ENCODE data around the gene CTF1. TPM values are rescaled to one million over a fixed set of nuclear protein-coding genes. Genes with fewer than 3 reads are reported as not detected.

The CTF1 gene
- total RNA-seq, 4 donors from 2014 or later, result 0.85 to 2.9 (median 2.8) TPM; not detected in 1

DNA sequence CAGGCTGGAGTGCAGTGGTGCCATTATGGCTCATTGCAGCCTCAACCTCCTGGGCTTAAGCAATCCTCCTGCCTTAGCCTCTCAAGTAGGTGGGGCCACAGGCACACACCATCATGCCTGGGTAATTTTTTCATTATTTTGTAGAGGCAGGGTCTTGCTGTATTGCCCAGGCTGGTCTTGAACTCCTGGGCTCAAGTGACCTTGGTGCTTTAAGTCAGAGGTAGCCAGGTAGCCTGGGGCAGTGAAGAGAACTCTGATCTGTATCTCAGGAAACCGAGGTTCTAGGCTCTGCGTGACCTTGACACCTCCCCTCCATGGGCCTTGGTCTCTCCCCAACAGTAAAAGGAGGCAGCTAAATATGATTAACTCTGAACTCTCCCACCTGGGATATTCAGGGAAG, 3.4 kb downstream of the CTF1 start:
- TF ChIP-seq, protein P1, sequence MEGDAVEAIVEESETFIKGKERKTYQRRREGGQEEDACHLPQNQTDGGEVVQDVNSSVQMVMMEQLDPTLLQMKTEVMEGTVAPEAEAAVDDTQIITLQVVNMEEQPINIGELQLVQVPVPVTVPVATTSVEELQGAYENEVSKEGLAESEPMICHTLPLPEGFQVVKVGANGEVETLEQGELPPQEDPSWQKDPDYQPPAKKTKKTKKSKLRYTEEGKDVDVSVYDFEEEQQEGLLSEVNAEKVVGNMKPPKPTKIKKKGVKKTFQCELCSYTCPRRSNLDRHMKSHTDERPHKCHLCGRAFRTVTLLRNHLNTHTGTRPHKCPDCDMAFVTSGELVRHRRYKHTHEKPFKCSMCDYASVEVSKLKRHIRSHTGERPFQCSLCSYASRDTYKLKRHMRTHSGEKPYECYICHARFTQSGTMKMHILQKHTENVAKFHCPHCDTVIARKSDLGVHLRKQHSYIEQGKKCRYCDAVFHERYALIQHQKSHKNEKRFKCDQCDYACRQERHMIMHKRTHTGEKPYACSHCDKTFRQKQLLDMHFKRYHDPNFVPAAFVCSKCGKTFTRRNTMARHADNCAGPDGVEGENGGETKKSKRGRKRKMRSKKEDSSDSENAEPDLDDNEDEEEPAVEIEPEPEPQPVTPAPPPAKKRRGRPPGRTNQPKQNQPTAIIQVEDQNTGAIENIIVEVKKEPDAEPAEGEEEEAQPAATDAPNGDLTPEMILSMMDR (IDR thresholded peaks at IDR 0.05; ENCODE audit: low read depth), result no peak

- TF ChIP-seq, protein P1 (IDR thresholded peaks at IDR 0.05; ENCODE audit: low read depth), result no peak
Observed at GRCh38 chr16:30900588-30900987, 4.2 kb downstream of the CTF1 start.

- TF ChIP-seq, protein P1 (IDR thresholded peaks at IDR 0.05; ENCODE audit: low read depth), result no peak
Observed at GRCh38 chr16:30901201-30902028, 5.0 kb downstream of the CTF1 start.

GRCh38 chr16:30902029-30902972, 5.9 kb downstream of the CTF1 start:
- TF ChIP-seq, protein P1 (IDR thresholded peaks at IDR 0.05; ENCODE audit: low read depth), result no peak

DNA sequence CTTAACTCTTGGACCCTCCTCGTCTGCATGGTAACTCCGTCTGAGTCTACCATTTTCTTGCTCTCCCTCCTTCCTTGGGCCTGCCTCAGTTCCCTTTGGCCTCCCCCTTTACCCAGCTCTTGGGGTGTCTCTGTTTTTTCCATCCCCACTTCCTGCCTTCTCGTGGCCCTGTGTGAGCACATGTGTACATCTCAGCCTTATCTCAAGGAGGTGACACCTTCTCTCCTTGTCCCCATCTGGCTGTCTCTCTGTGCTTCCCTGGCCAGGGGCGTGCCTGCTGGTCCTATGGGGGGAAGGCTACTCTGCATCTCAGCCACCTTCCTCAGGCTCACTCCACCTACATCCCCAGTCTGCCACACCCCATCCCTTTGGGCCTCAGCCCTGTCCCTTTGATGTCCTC, 6.6 kb downstream of the CTF1 start:
- TF ChIP-seq, protein P1 (IDR thresholded peaks at IDR 0.05; ENCODE audit: low read depth), result no peak

DNA sequence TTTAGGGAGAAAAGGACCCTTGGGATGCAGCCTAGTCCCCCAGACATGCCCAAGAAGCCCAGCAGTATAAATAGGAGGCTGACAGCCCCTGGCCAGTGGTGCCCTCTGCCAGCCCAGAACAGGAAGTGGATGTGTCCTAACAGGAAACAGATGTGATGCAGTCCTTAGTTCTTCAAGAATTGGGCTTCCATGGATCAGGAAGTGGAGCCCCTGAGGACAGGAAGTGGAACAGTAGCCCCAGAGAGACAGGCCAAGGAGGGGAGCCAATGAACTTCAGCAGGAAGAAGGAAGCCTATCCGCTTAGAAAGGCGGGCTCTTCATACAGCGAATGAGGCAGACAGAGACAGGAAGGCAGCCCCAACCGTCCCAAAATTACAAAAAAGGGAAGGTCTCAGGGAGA, 7.2 kb downstream of the CTF1 start:
- TF ChIP-seq, protein P1 (IDR thresholded peaks at IDR 0.05; ENCODE audit: low read depth), result no peak

Data from subcutaneous adipose tissue (tissue), 4 donors.